Calu3 (cell line): ENCODE results near the gene NHLRC4. TPM values are rescaled to one million over a fixed set of nuclear protein-coding genes. Genes with fewer than 3 reads are reported as not detected.

Experiments used
- BruUV-seq: library from RNA; stranded (reverse); fragments of 400-500 nt; replicated peaks from 2 replicates; lab custom pipeline; 2021; lab: Mats Ljungman, UMichigan
- CTCF ChIA-PET: fragments of 300-600 bp; sonication (Branson Sonifier 250); formaldehyde crosslinking; loops from one replicate; lab custom pipeline; 2022; ENCODE audit warnings: antibody characterized with exemption; lab: Charles Lee
- DNase-seq: peaks from one replicate; pipeline ENCODE4 v3.0.0; 2022
- H3K27ac Mint-ChIP-seq: one replicate; pipeline ENCODE4 v1.8.0; 2022; ENCODE audit warnings: mixed read lengths; ENCODE audit not compliant: unreplicated experiment
- H3K27me3 Mint-ChIP-seq: one replicate; pipeline ENCODE4 v1.8.0; 2022; ENCODE audit warnings: mixed read lengths; ENCODE audit not compliant: unreplicated experiment
- H3K36me3 Mint-ChIP-seq: one replicate; pipeline ENCODE4 v1.8.0; 2022; ENCODE audit warnings: mild to moderate bottlenecking, moderate library complexity, mixed read lengths; ENCODE audit not compliant: insufficient read depth, unreplicated experiment
- H3K4me1 Mint-ChIP-seq: one replicate; pipeline ENCODE4 v1.8.0; 2022; ENCODE audit warnings: mild to moderate bottlenecking, low read depth, mixed read lengths; ENCODE audit not compliant: unreplicated experiment
- H3K4me3 Mint-ChIP-seq: one replicate; pipeline ENCODE4 v1.8.0; 2022; ENCODE audit warnings: mild to moderate bottlenecking, low read depth, moderate library complexity, mixed read lengths; ENCODE audit not compliant: unreplicated experiment
- H3K9me3 Mint-ChIP-seq: one replicate; pipeline ENCODE4 v1.8.0; 2022; ENCODE audit warnings: low read depth, mixed read lengths; ENCODE audit not compliant: unreplicated experiment
- CTCF ChIP-seq: fragments of 200-600 bp; IDR thresholded peaks from one replicate; pipeline ENCODE4 v1.8.0; 2022; ENCODE audit warnings: antibody characterized with exemption; ENCODE audit not compliant: unreplicated experiment
- intact Hi-C: fragments of 100-400 bp; cut with micrococcal nuclease; formaldehyde crosslinking; loops from one replicate; pipeline ENCODE4 v1.10.0; 2022; ENCODE audit not compliant: unreplicated experiment
- total RNA-seq: library from RNA; stranded (reverse); gene quantifications from 2 replicates; pipeline ENCODE4 v1.2.3, GENCODE V29; 2022

NHLRC4 gene
- total RNA-seq, 1 experiment from 2014 or later, result not detected

- intact Hi-C loops, result no loop called here
- Mint-ChIP-seq H3K4me1 (no peaks in the 10 kb centered on the region), H3K4me3 (no peak overlapping the region), H3K36me3 (peaks cover 24% of the 10 kb centered on the region), H3K9me3 (no peaks in the 10 kb centered on the region), H3K27ac (no peak overlapping the region), H3K27me3 (peaks cover 28% of the 10 kb centered on the region)
- CTCF ChIA-PET, result no interaction called here
- no peak for DNase-seq
- no TSS peak for BruUV-seq
- no peak for TF ChIP-seq CTCF
Measured at GRCh38 chr16:554297-554621, 12.5 kb upstream of the NHLRC4 start.

- no peak for TF ChIP-seq CTCF
- H3K9me3 Mint-ChIP-seq, result no peaks in the 10 kb centered on the region
- peaks cover 24% of the 10 kb centered on the region for H3K36me3 Mint-ChIP-seq
- no peak for DNase-seq
- BruUV-seq, result no TSS peak
- H3K4me1 Mint-ChIP-seq, result no peaks in the 10 kb centered on the region
- intact Hi-C loops, result no loop called here
- H3K4me3 Mint-ChIP-seq, result no peak overlapping the region
- no peak overlapping the region for H3K27ac Mint-ChIP-seq
- H3K27me3 Mint-ChIP-seq, result peaks cover 31% of the 10 kb centered on the region
- CTCF ChIA-PET, result no interaction called here
Measured at GRCh38 chr16:554640-555365, 12.0 kb upstream of the NHLRC4 start.

GRCh38 chr16:555528-556473 lies 11.0 kb upstream of the NHLRC4 start:
- intact Hi-C loops, result no loop called here
- DNase-seq, result no peak
- no TSS peak for BruUV-seq
- no peak for TF ChIP-seq CTCF
- peaks cover 24% of the 10 kb centered on the region for H3K36me3 Mint-ChIP-seq
- no peak overlapping the region for H3K4me3 Mint-ChIP-seq
- H3K4me1 Mint-ChIP-seq, result no peaks in the 10 kb centered on the region
- CTCF ChIA-PET, result no interaction called here
- H3K27ac Mint-ChIP-seq, result no peak overlapping the region
- peaks cover 31% of the 10 kb centered on the region for H3K27me3 Mint-ChIP-seq
- H3K9me3 Mint-ChIP-seq, result no peaks in the 10 kb centered on the region

- BruUV-seq, result no TSS peak
- no peak for TF ChIP-seq CTCF
- H3K27ac Mint-ChIP-seq, result no peak overlapping the region
- intact Hi-C loops, result no loop called here
- peaks cover 21% of the 10 kb centered on the region for H3K36me3 Mint-ChIP-seq
- H3K4me3 Mint-ChIP-seq, result no peak overlapping the region
- no peak for DNase-seq
- CTCF ChIA-PET, result no interaction called here
- no peaks in the 10 kb centered on the region for H3K9me3 Mint-ChIP-seq
- no peaks in the 10 kb centered on the region for H3K4me1 Mint-ChIP-seq
- H3K27me3 Mint-ChIP-seq, result peaks cover 36% of the 10 kb centered on the region
Measured at GRCh38 chr16:556474-557173, 10.2 kb upstream of the NHLRC4 start.
